Measurements from ENCODE around the gene SIRT2. TPM values are rescaled to one million over a fixed set of nuclear protein-coding genes. Genes with fewer than 3 reads are reported as not detected.

SIRT2 gene
- total RNA-seq (2021; fragmentation: NEBNext Ultra II Directional; extraction: Animal tissue kit (Norgen Biotek cat#: 25700)): 10 to 100 TPM; 34.9 to 36.4 (median 35.6) TPM
- long read RNA-seq, transcript SIRT2-204 (15 exons, 2,062 nt): major isoform, 29 of 57 reads
- long read RNA-seq, transcript SIRT2-201 (16 exons, 2,070 nt): minor isoform, 12 of 57 reads
- long read RNA-seq, partial matches to known transcripts: 2 of 57 reads
- long read RNA-seq, other reads (novel, unspliced or antisense): 14 of 57 reads

- peaks cover 6% of the 10 kb centered on the region for H3K27me3 Mint-ChIP-seq (ENCODE audit: insufficient read depth)
- H3K4me1 Mint-ChIP-seq (ENCODE audit: low read depth): peaks cover 27% of the 10 kb centered on the region
- peak within 1 kb of the TSS; percentile 90 for H3K27ac Mint-ChIP-seq
- no peak for TF ChIP-seq CTCF (IDR thresholded peaks at IDR 0.05)
- peak within 1 kb of the TSS; percentile 93 for H3K4me3 Mint-ChIP-seq
- peak; percentile 100 for DNase-seq
- no peaks in the 10 kb centered on the region for H3K9me3 Mint-ChIP-seq
- peaks cover 5% of the 10 kb centered on the region for H3K36me3 Mint-ChIP-seq (ENCODE audit: low read depth)
Measured at GRCh38 chr19:38899447-38900201, at the start of gene SIRT2, which contains the start of gene NFKBIB. SIRT2 (minus strand) TSS chr19:38899618; CDS start chr19:38899521, 97 bp downstream. NFKBIB (plus strand) TSS chr19:38899969; CDS start chr19:38900033, 64 bp downstream.

GRCh38 chr19:38946229-38947010 lies 47.0 kb upstream of the SIRT2 start:
- Mint-ChIP-seq H3K4me3 (no peak overlapping the region), H3K36me3 (ENCODE audit: low read depth) (peaks cover 10% of the 10 kb centered on the region), H3K27ac (no peak overlapping the region), H3K4me1 (ENCODE audit: low read depth) (no peaks in the 10 kb centered on the region), H3K9me3 (no peaks in the 10 kb centered on the region), H3K27me3 (ENCODE audit: insufficient read depth) (peaks cover 2% of the 10 kb centered on the region; the same call in 1 of the 2 replicates)
- DNase-seq: no peak
- no peak for TF ChIP-seq CTCF (IDR thresholded peaks at IDR 0.05)

- Mint-ChIP-seq H3K9me3 (no peaks in the 10 kb centered on the region), H3K4me3 (no peak overlapping the region), H3K27ac (no peak overlapping the region), H3K27me3 (ENCODE audit: insufficient read depth) (no peaks in the 10 kb centered on the region; the same call in none of the 2 replicates), H3K4me1 (ENCODE audit: low read depth) (no peaks in the 10 kb centered on the region), H3K36me3 (ENCODE audit: low read depth) (peaks cover 10% of the 10 kb centered on the region)
- DNase-seq: no peak
- TF ChIP-seq CTCF (IDR thresholded peaks at IDR 0.05): no peak
Measured at GRCh38 chr19:38945562-38946228, 46.3 kb upstream of the SIRT2 start.

GRCh38 chr19:38944981-38945506 lies 45.6 kb upstream of the SIRT2 start:
- DNase-seq: no peak

More at GRCh38 chr19:38944981-38945506, 45.6 kb upstream of the SIRT2 start:
- Mint-ChIP-seq H3K36me3 (ENCODE audit: low read depth) (peaks cover 6% of the 10 kb centered on the region), H3K27ac (no peak overlapping the region), H3K4me1 (ENCODE audit: low read depth) (no peaks in the 10 kb centered on the region), H3K4me3 (no peak overlapping the region), H3K27me3 (ENCODE audit: insufficient read depth) (no peaks in the 10 kb centered on the region; the same call in none of the 2 replicates), H3K9me3 (no peaks in the 10 kb centered on the region)
- TF ChIP-seq CTCF (IDR thresholded peaks at IDR 0.05): no peak

Measured in HFFc6 (cell line).